ENCODE measurements around the gene DENND2A.
A peak's percentile ranks its signal among the peaks of the same experiment; 100 is the strongest.
"Not testable (repeated sequence)": the region's sequence is repeated elsewhere in the genome, so short reads cannot be mapped to it uniquely, and the experiment has no call there.

DENND2A gene

GRCh38 chr7:140509789-140510188 is 130.8 kb downstream of the DENND2A start:
- Histone ChIP-seq H3K4me1 (peaks cover 0 to 19% (median 15%) of the 10 kb centered on the region in 10 experiments; a peak in 14 of 20 replicates), H3K4me3 (no peak overlapping the region), H3K36me3 (no peaks in the 10 kb centered on the region), H4K20me1 (no peaks in the 10 kb centered on the region), H3K27ac (no peak overlapping the region), H3K4me2 (no peak overlapping the region), H3K9me3 (replicated peaks in 1 of 11) (no peaks in the 10 kb centered on the region), H3K27me3 (no peaks in the 10 kb centered on the region), H3K9ac (no peak overlapping the region)
- no peak for TF ChIP-seq Cebpa-rat (IDR thresholded peaks at IDR 0.05)

GRCh38 chr7:140507556-140507955 is 133.1 kb downstream of the DENND2A start:
- H3K4me1 ChIP-seq, result peaks cover 0 to 16% (median 13%) of the 10 kb centered on the region in 10 experiments; a peak in 14 of 20 replicates
- not testable (repeated sequence) for H3K4me2 ChIP-seq; H3K27me3 ChIP-seq; H3K9ac ChIP-seq; H4K20me1 ChIP-seq; H3K9me3 ChIP-seq (replicated peaks in 1 of 11); H3K36me3 ChIP-seq; H3K27ac ChIP-seq; H3K4me3 ChIP-seq

- Histone ChIP-seq H3K36me3 (no peaks in the 10 kb centered on the region), H3K9me3 (replicated peaks in 1 of 11) (no peaks in the 10 kb centered on the region), H3K4me3 (no peak overlapping the region), H3K9ac (0 out of 22 replicates have a peak overlapping the region, but pooled peaks of 1 of the 11 experiments have one; percentile 8), H3K4me2 (peak overlapping the region in 6 of 11 experiments; percentile 12 to 45 (median 22); a peak in 8 of 22 replicates), H3K4me1 (peaks cover 0 to 9% (median 8%) of the 10 kb centered on the region in 10 experiments; a peak in 13 of 20 replicates), H3K27me3 (no peaks in the 10 kb centered on the region), H4K20me1 (no peaks in the 10 kb centered on the region), H3K27ac (no peak overlapping the region)
- TF ChIP-seq Cebpa-rat (IDR thresholded peaks at IDR 0.05), result no peak
These were observed 133.7 kb downstream of the DENND2A start for GRCh38 chr7:140506788-140507464.

- H3K27me3 ChIP-seq, result no peaks in the 10 kb centered on the region
- no peaks in the 10 kb centered on the region for H3K9me3 ChIP-seq (replicated peaks in 1 of 11)
- H3K36me3 ChIP-seq, result no peaks in the 10 kb centered on the region
- no peak overlapping the region for H3K27ac ChIP-seq
- H3K4me2 ChIP-seq, result no peak overlapping the region
- no peak for TF ChIP-seq Cebpa-rat (IDR thresholded peaks at IDR 0.05)
- no peak overlapping the region for H3K4me3 ChIP-seq
- no peaks in the 10 kb centered on the region for H4K20me1 ChIP-seq
- H3K9ac ChIP-seq, result no peak overlapping the region
- peaks cover 0 to 7% (median 5%) of the 10 kb centered on the region in 10 experiments; a peak in 13 of 20 replicates for H3K4me1 ChIP-seq
These were observed 138.6 kb downstream of the DENND2A start for GRCh38 chr7:140501966-140502365.

GRCh38 chr7:140497807-140498206 is 142.8 kb downstream of the DENND2A start:
- H4K20me1 ChIP-seq, result not testable (repeated sequence)

GRCh38 chr7:140497241-140497769 is 143.3 kb downstream of the DENND2A start:
- Histone ChIP-seq H3K27ac (no peak overlapping the region), H3K4me1 (peaks cover 0 to 6% (median 0%) of the 10 kb centered on the region in 10 experiments; a peak in 1 of 20 replicates), H4K20me1 (no peaks in the 10 kb centered on the region), H3K9ac (no peak overlapping the region), H3K9me3 (replicated peaks in 1 of 11) (no peaks in the 10 kb centered on the region), H3K4me3 (no peak overlapping the region), H3K27me3 (no peaks in the 10 kb centered on the region), H3K4me2 (no peak overlapping the region), H3K36me3 (no peaks in the 10 kb centered on the region)
- TF ChIP-seq Cebpa-rat (IDR thresholded peaks at IDR 0.05), result no peak

More at GRCh38 chr7:140497807-140498206, 142.8 kb downstream of the DENND2A start:
- not testable (repeated sequence) for H3K27me3 ChIP-seq; H3K27ac ChIP-seq; H3K4me2 ChIP-seq; H3K4me3 ChIP-seq; H3K4me1 ChIP-seq; H3K9me3 ChIP-seq (replicated peaks in 1 of 11); H3K9ac ChIP-seq; H3K36me3 ChIP-seq

- Histone ChIP-seq H3K27me3 (no peaks in the 10 kb centered on the region), H3K9me3 (replicated peaks in 1 of 11) (no peaks in the 10 kb centered on the region), H3K27ac (no peak overlapping the region), H3K4me1 (peaks cover 0 to 6% (median 0%) of the 10 kb centered on the region in 10 experiments; a peak in 1 of 20 replicates), H3K9ac (no peak overlapping the region), H3K4me3 (no peak overlapping the region), H3K4me2 (no peak overlapping the region), H3K36me3 (no peaks in the 10 kb centered on the region), H4K20me1 (no peaks in the 10 kb centered on the region)
- TF ChIP-seq Cebpa-rat (IDR thresholded peaks at IDR 0.05), result no peak
These were observed 145.0 kb downstream of the DENND2A start for GRCh38 chr7:140495514-140496097.

- Histone ChIP-seq H3K9me3 (replicated peaks in 1 of 11) (no peaks in the 10 kb centered on the region), H3K9ac (no peak overlapping the region), H3K27me3 (no peaks in the 10 kb centered on the region), H3K4me2 (no peak overlapping the region), H3K27ac (no peak overlapping the region), H4K20me1 (no peaks in the 10 kb centered on the region), H3K4me1 (peaks cover 0 to 6% (median 0%) of the 10 kb centered on the region in 10 experiments; a peak in 1 of 20 replicates), H3K4me3 (no peak overlapping the region), H3K36me3 (no peaks in the 10 kb centered on the region)
- no peak for TF ChIP-seq Cebpa-rat (IDR thresholded peaks at IDR 0.05)
These were observed 145.7 kb downstream of the DENND2A start for GRCh38 chr7:140494867-140495266.

- no peaks in the 10 kb centered on the region for H3K9me3 ChIP-seq (replicated peaks in 1 of 11)
- no peaks in the 10 kb centered on the region for H3K27me3 ChIP-seq
These were observed 151.6 kb downstream of the DENND2A start for GRCh38 chr7:140489026-140489359.

More at GRCh38 chr7:140489026-140489359, 151.6 kb downstream of the DENND2A start:
- H3K4me1 ChIP-seq, result peaks cover 0 to 25% (median 3%) of the 10 kb centered on the region in 10 experiments; a peak in 9 of 20 replicates
- no peak overlapping the region for H3K4me3 ChIP-seq
- no peaks in the 10 kb centered on the region for H3K36me3 ChIP-seq
- H3K9ac ChIP-seq, result no peak overlapping the region
- H4K20me1 ChIP-seq, result no peaks in the 10 kb centered on the region
- peak overlapping the region in 1 of 11 experiments; percentile 2; a peak in 1 of 22 replicates for H3K4me2 ChIP-seq
- no peak overlapping the region for H3K27ac ChIP-seq
- no peak for TF ChIP-seq Cebpa-rat (IDR thresholded peaks at IDR 0.05)
